GM18508 (cell line): ENCODE results near the gene RGS10.

ENCODE experiments used
- ATAC-seq: cut with Tn5 transposase; IDR thresholded peaks from one replicate; pipeline ENCODE4 v1.9.1; 2021; ENCODE audit warnings: moderate number of reproducible peaks; ENCODE audit not compliant: insufficient read depth, unreplicated experiment

Gene RGS10

GRCh38 chr10:119521443-119522204, 20.9 kb downstream of the RGS10 start:
- ATAC-seq = no peak

GRCh38 chr10:119520283-119520682, 22.2 kb downstream of the RGS10 start:
- ATAC-seq = no peak

GRCh38 chr10:119518936-119519335, 23.6 kb downstream of the RGS10 start:
- ATAC-seq = no peak

GRCh38 chr10:119518176-119518575, 24.3 kb downstream of the RGS10 start:
- peak; percentile 9 for ATAC-seq

GRCh38 chr10:119517235-119518141, 25.0 kb downstream of the RGS10 start:
- ATAC-seq = peak; percentile 41

GRCh38 chr10:119516381-119517234, 25.9 kb downstream of the RGS10 start:
- peak; percentile 57 for ATAC-seq

- ATAC-seq = no peak
Observed at GRCh38 chr10:119515511-119516045, 26.9 kb downstream of the RGS10 start.

GRCh38 chr10:119514819-119515218, 27.7 kb downstream of the RGS10 start:
- ATAC-seq = no peak

GRCh38 chr10:119511828-119512515, 30.5 kb downstream of the RGS10 start:
- no peak for ATAC-seq

- no peak for ATAC-seq
Observed at GRCh38 chr10:119509909-119510451, 32.5 kb downstream of the RGS10 start.

- no peak for ATAC-seq
Observed at GRCh38 chr10:119507115-119507514, 35.4 kb downstream of the RGS10 start.

GRCh38 chr10:119505588-119506315, 36.8 kb downstream of the RGS10 start:
- ATAC-seq = no peak

GRCh38 chr10:119505131-119505551, 37.4 kb downstream of the RGS10 start:
- no peak for ATAC-seq

GRCh38 chr10:119504651-119505050, 37.9 kb downstream of the RGS10 start:
- ATAC-seq = no peak

- no peak for ATAC-seq
Observed at GRCh38 chr10:119503821-119504220, 38.7 kb downstream of the RGS10 start.

GRCh38 chr10:119502618-119503155, 39.8 kb downstream of the RGS10 start:
- ATAC-seq = no peak

GRCh38 chr10:119502209-119502608, 40.3 kb downstream of the RGS10 start:
- ATAC-seq = no peak

- no peak for ATAC-seq
Observed at GRCh38 chr10:119501690-119502089, 40.8 kb downstream of the RGS10 start.
